GM21717 (cell line): ENCODE results near the gene ZNF346.

Experiments used
- ATAC-seq: cut with Tn5 transposase; IDR thresholded peaks from one replicate; pipeline ENCODE4 v1.9.1; 2021; ENCODE audit warnings: mild to moderate bottlenecking, moderate library complexity; ENCODE audit not compliant: unreplicated experiment

The ZNF346 gene

GRCh38 chr5:177093082-177093712, 70.7 kb downstream of the ZNF346 start:
- no peak for ATAC-seq

GRCh38 chr5:177093803-177094202, 71.3 kb downstream of the ZNF346 start:
- ATAC-seq: no peak

GRCh38 chr5:177094224-177095087, 72.0 kb downstream of the ZNF346 start:
- no peak for ATAC-seq

GRCh38 chr5:177095088-177095669, 72.7 kb downstream of the ZNF346 start:
- ATAC-seq: no peak

- ATAC-seq: no peak
Measured at GRCh38 chr5:177096162-177097015, 73.9 kb downstream of the ZNF346 start.

GRCh38 chr5:177097016-177097985, 74.8 kb downstream of the ZNF346 start:
- no peak for ATAC-seq

GRCh38 chr5:177098120-177098469, 75.6 kb downstream of the ZNF346 start:
- ATAC-seq: no peak

- ATAC-seq: no peak
Measured at GRCh38 chr5:177098470-177099141, 76.1 kb downstream of the ZNF346 start.

- ATAC-seq: no peak
Measured at GRCh38 chr5:177099422-177100093, 77.1 kb downstream of the ZNF346 start.

- ATAC-seq: no peak
Measured at GRCh38 chr5:177100714-177101121, 78.2 kb downstream of the ZNF346 start.

GRCh38 chr5:177103523-177104253, 81.2 kb downstream of the ZNF346 start:
- no peak for ATAC-seq

- no peak for ATAC-seq
Measured at GRCh38 chr5:177105691-177106476, 83.4 kb downstream of the ZNF346 start.

GRCh38 chr5:177107159-177107558, 84.7 kb downstream of the ZNF346 start:
- ATAC-seq: no peak

GRCh38 chr5:177109810-177110209, 87.3 kb downstream of the ZNF346 start:
- no peak for ATAC-seq

- peak; percentile 48 for ATAC-seq
Measured at GRCh38 chr5:177111720-177112394, 89.4 kb downstream of the ZNF346 start.

GRCh38 chr5:177112589-177113220, 90.2 kb downstream of the ZNF346 start:
- no peak for ATAC-seq
